ENCODE data around the gene INPP4B. TPM values are rescaled to one million over a fixed set of nuclear protein-coding genes. Genes with fewer than 3 reads are reported as not detected.

The INPP4B gene
- total RNA-seq, 1 experiment from 2014 or later: 0.07 TPM

DNA sequence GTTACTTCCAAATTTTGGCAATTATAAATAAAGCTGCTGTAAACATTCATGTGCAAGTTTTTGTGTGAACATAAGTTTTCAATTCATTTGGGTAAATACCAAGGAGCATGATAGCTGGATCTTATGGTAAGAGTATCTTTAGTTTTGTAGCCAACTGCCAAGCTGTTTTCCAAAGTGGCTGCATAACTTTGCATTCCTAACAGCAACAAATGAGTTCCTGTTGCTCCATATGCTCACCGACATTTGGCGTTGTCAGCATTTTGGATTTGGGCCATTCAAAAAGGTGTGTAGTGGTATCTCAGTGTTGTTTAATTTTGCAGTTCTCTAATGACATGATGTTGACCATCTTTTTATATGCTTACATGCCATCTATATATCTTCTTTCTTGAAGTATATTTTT lies 208.5 kb downstream of the INPP4B start:
- Histone ChIP-seq H2BK120ac (ENCODE audit: low read depth, low read length, poor library complexity, severe bottlenecking) (no peak overlapping the region), H3K23me2 (ENCODE audit: insufficient read length, low read depth, low read length, poor library complexity, severe bottlenecking) (no peaks in the 10 kb centered on the region), H3K27ac (ENCODE audit: insufficient read length, low read depth, low read length) (no peak overlapping the region), H3K14ac (ENCODE audit: insufficient read depth, low read length) (no peak overlapping the region), H4K5ac (ENCODE audit: insufficient read length, low read depth, low read length) (no peak overlapping the region), H3K27me3 (ENCODE audit: insufficient read depth, low read length) (no peaks in the 10 kb centered on the region), H4K91ac (ENCODE audit: insufficient read length, low read depth, low read length) (no peak overlapping the region), H3K23ac (ENCODE audit: insufficient read length, low read depth, low read length) (no peak overlapping the region), H4K8ac (replicated peaks; ENCODE audit: insufficient read length, low read depth, low read length) (no peak overlapping the region), H3K56ac (ENCODE audit: insufficient read length, low read depth, low read length) (no peak overlapping the region), H2BK15ac (ENCODE audit: low read depth, low read length) (no peak overlapping the region), H2BK20ac (ENCODE audit: low read depth, low read length, poor library complexity, severe bottlenecking) (no peak overlapping the region), H3K4ac (ENCODE audit: low read depth, low read length) (no peak overlapping the region), H2AK5ac (ENCODE audit: insufficient read length, low read length) (no peak overlapping the region), H3K79me1 (ENCODE audit: insufficient read depth, low read depth, low read length, poor library complexity, severe bottlenecking) (no peaks in the 10 kb centered on the region), H2AFZ (ENCODE audit: low read length) (no peak overlapping the region), H3K18ac (ENCODE audit: insufficient read length, low read depth, low read length) (no peak overlapping the region), H3K79me2 (ENCODE audit: insufficient read depth, low read length) (no peaks in the 10 kb centered on the region), H3T11ph (ENCODE audit: low read length) (no peak overlapping the region), H3K9me3 (ENCODE audit: control insufficient read depth, low read depth, low read length) (no peaks in the 10 kb centered on the region), H2BK5ac (ENCODE audit: insufficient read length, low read length) (no peak overlapping the region), H3K9ac (ENCODE audit: extremely low read depth, insufficient read length, low read length) (no peak overlapping the region), H4K20me1 (ENCODE audit: control insufficient read depth, insufficient read depth, insufficient read length) (no peaks in the 10 kb centered on the region), H2BK12ac (ENCODE audit: insufficient read length, low read depth, low read length) (no peak overlapping the region), H3K4me2 (ENCODE audit: insufficient read depth, insufficient read length, low read length) (no peak overlapping the region), H3K4me1 (ENCODE audit: insufficient read depth, low read length) (no peaks in the 10 kb centered on the region)
- Mint-ChIP-seq H3K27me3 (ENCODE audit: low read depth) (no peaks in the 10 kb centered on the region), H3K27ac (no peak overlapping the region), H3K9me3 (peaks cover 10 to 14% of the 10 kb centered on the region in 2 experiments; a peak in 3 of 5 replicates), H3K36me3 (ENCODE audit: insufficient read depth in 1 of 3, low read depth in 3 of 3) (peaks cover 0 to 5% (median 0%) of the 10 kb centered on the region in 3 experiments; a peak in 1 of 7 replicates), H3K4me3 (no peak overlapping the region), H3K4me1 (no peaks in the 10 kb centered on the region)
- TF ChIP-seq, protein P1, sequence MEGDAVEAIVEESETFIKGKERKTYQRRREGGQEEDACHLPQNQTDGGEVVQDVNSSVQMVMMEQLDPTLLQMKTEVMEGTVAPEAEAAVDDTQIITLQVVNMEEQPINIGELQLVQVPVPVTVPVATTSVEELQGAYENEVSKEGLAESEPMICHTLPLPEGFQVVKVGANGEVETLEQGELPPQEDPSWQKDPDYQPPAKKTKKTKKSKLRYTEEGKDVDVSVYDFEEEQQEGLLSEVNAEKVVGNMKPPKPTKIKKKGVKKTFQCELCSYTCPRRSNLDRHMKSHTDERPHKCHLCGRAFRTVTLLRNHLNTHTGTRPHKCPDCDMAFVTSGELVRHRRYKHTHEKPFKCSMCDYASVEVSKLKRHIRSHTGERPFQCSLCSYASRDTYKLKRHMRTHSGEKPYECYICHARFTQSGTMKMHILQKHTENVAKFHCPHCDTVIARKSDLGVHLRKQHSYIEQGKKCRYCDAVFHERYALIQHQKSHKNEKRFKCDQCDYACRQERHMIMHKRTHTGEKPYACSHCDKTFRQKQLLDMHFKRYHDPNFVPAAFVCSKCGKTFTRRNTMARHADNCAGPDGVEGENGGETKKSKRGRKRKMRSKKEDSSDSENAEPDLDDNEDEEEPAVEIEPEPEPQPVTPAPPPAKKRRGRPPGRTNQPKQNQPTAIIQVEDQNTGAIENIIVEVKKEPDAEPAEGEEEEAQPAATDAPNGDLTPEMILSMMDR (conservative IDR thresholded peaks at IDR 0.05): no peak
- WGBS (ENCODE audit: extremely low coverage, insufficient read length, low lambda C conversion rate): no CpG with 5 or more reads among the region's 2 CpGs
- no peak for DNase-seq

Data from H9 (cell line).